Fibroblast of mammary gland (primary cell): ENCODE measurements around the gene HSPBAP1.

Experiments used
- DNase-seq: peaks from one replicate; pipeline ENCODE4 v3.0.0-alpha.2; 2010; ENCODE audit warnings: low read depth
- H3K4me3 ChIP-seq: 2 replicates; pipeline ENCODE4 v1.5.1; 2011; ENCODE audit warnings: low read depth, mild to moderate bottlenecking, low read length, moderate library complexity; ENCODE audit not compliant: control insufficient read depth
- TF ChIP-seq, protein P1 (sequence below): conservative IDR thresholded peaks from 2 replicates; pipeline ENCODE4 v1.5.1; 2011; ENCODE audit warnings: low read depth, low read length, inconsistent platforms; ENCODE audit not compliant: control insufficient read depth, insufficient read depth

The HSPBAP1 gene

GRCh38 chr3:122690096-122690495 lies 103.5 kb downstream of the HSPBAP1 start:
- TF ChIP-seq, protein P1, sequence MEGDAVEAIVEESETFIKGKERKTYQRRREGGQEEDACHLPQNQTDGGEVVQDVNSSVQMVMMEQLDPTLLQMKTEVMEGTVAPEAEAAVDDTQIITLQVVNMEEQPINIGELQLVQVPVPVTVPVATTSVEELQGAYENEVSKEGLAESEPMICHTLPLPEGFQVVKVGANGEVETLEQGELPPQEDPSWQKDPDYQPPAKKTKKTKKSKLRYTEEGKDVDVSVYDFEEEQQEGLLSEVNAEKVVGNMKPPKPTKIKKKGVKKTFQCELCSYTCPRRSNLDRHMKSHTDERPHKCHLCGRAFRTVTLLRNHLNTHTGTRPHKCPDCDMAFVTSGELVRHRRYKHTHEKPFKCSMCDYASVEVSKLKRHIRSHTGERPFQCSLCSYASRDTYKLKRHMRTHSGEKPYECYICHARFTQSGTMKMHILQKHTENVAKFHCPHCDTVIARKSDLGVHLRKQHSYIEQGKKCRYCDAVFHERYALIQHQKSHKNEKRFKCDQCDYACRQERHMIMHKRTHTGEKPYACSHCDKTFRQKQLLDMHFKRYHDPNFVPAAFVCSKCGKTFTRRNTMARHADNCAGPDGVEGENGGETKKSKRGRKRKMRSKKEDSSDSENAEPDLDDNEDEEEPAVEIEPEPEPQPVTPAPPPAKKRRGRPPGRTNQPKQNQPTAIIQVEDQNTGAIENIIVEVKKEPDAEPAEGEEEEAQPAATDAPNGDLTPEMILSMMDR, result no peak
- no peak for DNase-seq
- H3K4me3 ChIP-seq, result no peak overlapping the region
